Loucy (cell line): ENCODE measurements around the gene INSYN2B.

Experiments
- H2AFZ ChIP-seq: fragments of 200-600 bp; sonication (generic); 2 replicates; pipeline ENCODE4 v1.6.0; 2016; ENCODE audit warnings: antibody characterized with exemption, mild to moderate bottlenecking, low read length, moderate library complexity
- H3F3A ChIP-seq: fragments of 200-600 bp; 2 replicates; pipeline ENCODE4 v1.6.0; 2016; ENCODE audit warnings: antibody characterized with exemption, low read depth, mild to moderate bottlenecking
- H3K27me3 ChIP-seq: fragments of 200-600 bp; sonication (generic); 2 replicates; pipeline ENCODE4 v1.6.1; 2014; ENCODE audit warnings: low read length, mild to moderate bottlenecking; ENCODE audit not compliant: insufficient read depth, poor library complexity, severe bottlenecking
- H3K36me3 ChIP-seq: fragments of 200-600 bp; sonication (generic); 2 replicates; pipeline ENCODE4 v1.6.1; 2016; ENCODE audit warnings: low read length; ENCODE audit not compliant: insufficient read depth
- H3K4me1 ChIP-seq: fragments of 200-600 bp; sonication (generic); 2 replicates; pipeline ENCODE4 v1.5.1; 2014; ENCODE audit warnings: low read length, mild to moderate bottlenecking; ENCODE audit not compliant: insufficient read depth, poor library complexity, severe bottlenecking
- H3K4me2 ChIP-seq: fragments of 200-600 bp; sonication (generic); 2 replicates; pipeline ENCODE4 v1.6.0; 2014; ENCODE audit warnings: antibody characterized with exemption, low read length, low read depth, mild to moderate bottlenecking; ENCODE audit not compliant: poor library complexity, severe bottlenecking
- H3K4me3 ChIP-seq: fragments of 200-600 bp; sonication (generic); 2 replicates; pipeline ENCODE4 v1.5.1; 2014; ENCODE audit warnings: low read length, mild to moderate bottlenecking, mixed read lengths; ENCODE audit not compliant: poor library complexity, severe bottlenecking
- H3K79me2 ChIP-seq: fragments of 200-600 bp; sonication (generic); 2 replicates; pipeline ENCODE4 v1.6.1; 2014; ENCODE audit warnings: low read length; ENCODE audit not compliant: insufficient read depth
- H3K9ac ChIP-seq: fragments of 200-600 bp; sonication (generic); 2 replicates; pipeline ENCODE4 v1.6.0; 2014; ENCODE audit warnings: mild to moderate bottlenecking, low read depth, low read length, moderate library complexity; ENCODE audit not compliant: poor library complexity, severe bottlenecking
- H3K9me2 ChIP-seq: fragments of 200-600 bp; sonication (generic); replicated peaks from 2 replicates; pipeline ENCODE4 v1.6.1; 2016; ENCODE audit warnings: low read depth, low read length, mixed read lengths
- H3K9me3 ChIP-seq: fragments of 200-600 bp; sonication (generic); 2 replicates; pipeline ENCODE4 v1.6.1; 2014; ENCODE audit warnings: mild to moderate bottlenecking, antibody characterized with exemption, low read length, low read depth; ENCODE audit not compliant: insufficient read depth
- H4K20me1 ChIP-seq: fragments of 200-600 bp; sonication (generic); 2 replicates; pipeline ENCODE4 v1.6.0; 2014; ENCODE audit warnings: antibody characterized with exemption, low read length, mild to moderate bottlenecking; ENCODE audit not compliant: insufficient read depth, poor library complexity, severe bottlenecking
- EZH2phosphoT487 ChIP-seq: fragments of 200-600 bp; IDR thresholded peaks from 2 replicates; pipeline ENCODE4 v1.6.1; 2018; ENCODE audit warnings: antibody characterized with exemption, mild to moderate bottlenecking, moderate library complexity, borderline replicate concordance
- TF ChIP-seq, protein P1 (sequence below): fragments of 200-600 bp; sonication (generic); conservative IDR thresholded peaks from 2 replicates; pipeline ENCODE4 v1.5.1; 2014; ENCODE audit warnings: mild to moderate bottlenecking, antibody characterized with exemption, low read length

The INSYN2B gene

DNA sequence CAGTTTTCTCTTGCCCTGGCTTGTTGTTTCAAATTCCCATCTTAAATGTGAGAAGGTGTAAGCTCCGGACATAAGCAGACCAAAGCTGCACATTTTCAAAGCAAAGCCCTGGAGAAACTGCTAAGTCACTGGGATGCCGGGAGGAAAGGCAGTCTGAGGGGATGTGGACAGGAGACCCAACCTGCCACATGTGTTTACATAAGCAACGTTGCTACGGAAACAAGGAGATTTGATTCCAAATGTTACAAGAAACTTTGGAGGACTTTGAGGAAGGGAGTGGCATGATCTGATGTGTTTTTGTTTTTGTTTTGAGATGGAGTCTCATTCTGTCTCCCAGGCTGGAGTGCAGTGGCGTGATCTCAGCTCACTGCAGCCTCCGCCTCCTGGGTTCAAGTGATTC, 25.7 kb upstream of the INSYN2B start:
- no peaks in the 10 kb centered on the region for H3K79me2 ChIP-seq
- H3K9ac ChIP-seq: no peak overlapping the region
- H3K36me3 ChIP-seq: peaks cover 34% of the 10 kb centered on the region; the same call in 1 of the 2 replicates
- no peaks in the 10 kb centered on the region for H3K27me3 ChIP-seq
- no peaks in the 10 kb centered on the region for H3K9me2 ChIP-seq
- no peaks in the 10 kb centered on the region for H3K4me1 ChIP-seq
- H2AFZ ChIP-seq: no peak overlapping the region
- no peak overlapping the region for H3K4me3 ChIP-seq
- no peaks in the 10 kb centered on the region for H3K9me3 ChIP-seq
- H3K4me2 ChIP-seq: no peak overlapping the region
- H4K20me1 ChIP-seq: no peaks in the 10 kb centered on the region
- TF ChIP-seq, protein P1, sequence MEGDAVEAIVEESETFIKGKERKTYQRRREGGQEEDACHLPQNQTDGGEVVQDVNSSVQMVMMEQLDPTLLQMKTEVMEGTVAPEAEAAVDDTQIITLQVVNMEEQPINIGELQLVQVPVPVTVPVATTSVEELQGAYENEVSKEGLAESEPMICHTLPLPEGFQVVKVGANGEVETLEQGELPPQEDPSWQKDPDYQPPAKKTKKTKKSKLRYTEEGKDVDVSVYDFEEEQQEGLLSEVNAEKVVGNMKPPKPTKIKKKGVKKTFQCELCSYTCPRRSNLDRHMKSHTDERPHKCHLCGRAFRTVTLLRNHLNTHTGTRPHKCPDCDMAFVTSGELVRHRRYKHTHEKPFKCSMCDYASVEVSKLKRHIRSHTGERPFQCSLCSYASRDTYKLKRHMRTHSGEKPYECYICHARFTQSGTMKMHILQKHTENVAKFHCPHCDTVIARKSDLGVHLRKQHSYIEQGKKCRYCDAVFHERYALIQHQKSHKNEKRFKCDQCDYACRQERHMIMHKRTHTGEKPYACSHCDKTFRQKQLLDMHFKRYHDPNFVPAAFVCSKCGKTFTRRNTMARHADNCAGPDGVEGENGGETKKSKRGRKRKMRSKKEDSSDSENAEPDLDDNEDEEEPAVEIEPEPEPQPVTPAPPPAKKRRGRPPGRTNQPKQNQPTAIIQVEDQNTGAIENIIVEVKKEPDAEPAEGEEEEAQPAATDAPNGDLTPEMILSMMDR: no peak
- TF ChIP-seq EZH2phosphoT487: no peak
- no peaks in the 10 kb centered on the region for H3F3A ChIP-seq

DNA sequence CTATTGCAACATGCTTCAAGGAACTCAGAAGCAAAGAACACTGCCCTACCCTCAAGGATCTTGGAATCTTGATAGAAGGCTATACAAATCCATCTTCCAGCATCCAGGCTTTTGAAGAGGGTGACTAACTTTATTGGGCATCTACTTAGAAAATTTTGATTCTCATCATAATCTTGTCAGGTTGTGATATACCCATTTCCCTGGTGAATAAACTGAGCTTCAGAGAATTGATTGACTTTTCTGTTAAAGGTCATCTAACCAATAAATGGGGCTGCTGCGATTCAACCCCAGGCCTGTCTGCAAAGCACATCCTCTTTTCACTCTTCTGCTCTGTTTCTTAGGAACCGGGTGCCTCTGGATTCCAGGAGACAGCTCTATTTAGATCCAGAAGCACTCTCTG, 19.9 kb upstream of the INSYN2B start:
- peaks cover 40% of the 10 kb centered on the region; the same call in 1 of the 2 replicates for H3K36me3 ChIP-seq
- H3K79me2 ChIP-seq: no peaks in the 10 kb centered on the region
- H3K9ac ChIP-seq: no peak overlapping the region
- H3K9me2 ChIP-seq: no peaks in the 10 kb centered on the region
- TF ChIP-seq, protein P1: no peak
- TF ChIP-seq EZH2phosphoT487: no peak
- H2AFZ ChIP-seq: no peak overlapping the region
- H3F3A ChIP-seq: no peaks in the 10 kb centered on the region
- H3K27me3 ChIP-seq: no peaks in the 10 kb centered on the region
- no peaks in the 10 kb centered on the region for H4K20me1 ChIP-seq
- no peaks in the 10 kb centered on the region for H3K4me1 ChIP-seq
- no peak overlapping the region for H3K4me2 ChIP-seq
- no peaks in the 10 kb centered on the region for H3K9me3 ChIP-seq
- H3K4me3 ChIP-seq: no peak overlapping the region

DNA sequence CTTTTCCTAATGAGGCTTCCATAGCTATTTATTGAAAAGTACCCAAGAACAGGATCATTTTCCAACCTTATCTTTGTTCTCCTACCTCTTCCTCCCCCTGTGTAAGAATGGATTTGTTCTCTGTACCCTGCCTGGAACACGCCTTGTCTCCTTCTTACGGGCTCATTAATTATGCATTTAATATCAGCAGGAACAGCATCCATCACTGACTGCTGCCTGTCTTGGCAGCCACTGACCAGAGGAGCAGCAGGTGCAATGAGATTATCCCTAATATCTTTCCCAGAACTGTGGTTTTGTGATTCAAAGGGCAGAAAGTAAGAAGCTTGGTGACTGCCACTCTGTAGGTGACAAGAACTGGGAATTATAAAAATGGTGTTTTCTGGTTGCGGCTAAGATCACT, 19.3 kb upstream of the INSYN2B start:
- no peak for TF ChIP-seq EZH2phosphoT487
- TF ChIP-seq, protein P1: no peak
- H3K36me3 ChIP-seq: peaks cover 40% of the 10 kb centered on the region; the same call in 1 of the 2 replicates

More for the DNA sequence above, 19.3 kb upstream of the INSYN2B start:
- H2AFZ ChIP-seq: no peak overlapping the region
- H3K4me2 ChIP-seq: no peak overlapping the region
- H3K9me3 ChIP-seq: no peaks in the 10 kb centered on the region
- H3F3A ChIP-seq: no peaks in the 10 kb centered on the region
- no peaks in the 10 kb centered on the region for H3K9me2 ChIP-seq
- H3K27me3 ChIP-seq: no peaks in the 10 kb centered on the region
- H3K79me2 ChIP-seq: no peaks in the 10 kb centered on the region
- no peak overlapping the region for H3K4me3 ChIP-seq
- no peaks in the 10 kb centered on the region for H4K20me1 ChIP-seq
- H3K9ac ChIP-seq: no peak overlapping the region
- H3K4me1 ChIP-seq: no peaks in the 10 kb centered on the region
